HCT116 (cell line): ENCODE data around the gene HLA-DMA. TPM values are rescaled to one million over a fixed set of nuclear protein-coding genes. Genes with fewer than 3 reads are reported as not detected.

Experiments used
- ATAC-seq: fragments of 200-7000 bp; cut with Tn5 transposase; 2 replicates; pipeline ENCODE4 v1.9.1; 2020; ENCODE audit warnings: mild to moderate bottlenecking, moderate library complexity
- BruUV-seq: library from RNA; stranded (reverse); fragments of 400-500 nt; replicated peaks from 2 replicates; lab custom pipeline; 2021; lab: Mats Ljungman, UMichigan
- CTCF ChIA-PET: fragments of 300-600 bp; sonication (Branson Sonifier 250); formaldehyde crosslinking; loops from one replicate; lab custom pipeline; 2021; ENCODE audit warnings: antibody characterized with exemption; lab: Charles Lee
- POLR2A ChIA-PET: fragments of 300-600, 350-600 bp; sonication (Branson Sonifier 250); formaldehyde crosslinking; loops from one replicate; lab custom pipeline; 2021; ENCODE audit warnings: antibody characterized with exemption; lab: Charles Lee
- RAD21 ChIA-PET, 2 experiments: fragments of 300-600 bp; sonication (Branson Sonifier 250); formaldehyde crosslinking; loops; one replicate each; lab custom pipeline; 2023; ENCODE audit warnings: low total read pairs in 2 of 2; ENCODE audit not compliant: uncharacterized antibody in 2 of 2, unreplicated experiment in 2 of 2, low non-redundant PET in 1 of 2; lab: Charles Lee
- DNase-seq: peaks from one replicate; pipeline ENCODE4 v3.0.0-alpha.2; 2010; ENCODE audit warnings: low read depth, low spot score
- H2AFZ ChIP-seq: fragments of 200-600 bp; shearing (Covaris generic), sonication (generic); 2 replicates; pipeline ENCODE4 v1.6.1; 2017; ENCODE audit warnings: low read depth, mixed run types, mixed read lengths, antibody characterized with exemption, low read length; ENCODE audit not compliant: poor library complexity, severe bottlenecking
- H3K27ac ChIP-seq: 2 replicates; pipeline ENCODE4 v1.5.1; 2012; ENCODE audit warnings: low read depth, low read length
- H3K27me3 ChIP-seq: fragments of 200-600 bp; sonication (generic); 2 replicates; pipeline ENCODE4 v1.6.1; 2016; ENCODE audit warnings: mixed run types, low read length, mixed read lengths; ENCODE audit not compliant: insufficient read depth
- H3K36me3 ChIP-seq, 2 experiments: fragments of 200-500 bp in 1 of 2; fragments of 200-600 bp in 1 of 2; sonication (Bioruptor generic) in 1 of 2; sonication (generic) in 1 of 2; 2 replicates each; pipeline versions ENCODE4 v1.5.1 to v1.6.1; 2014 to 2016; ENCODE audit warnings: low read length in 2 of 2, inconsistent platforms in 1 of 2, mixed read lengths in 1 of 2, mixed run types in 1 of 2; ENCODE audit not compliant: insufficient read depth in 2 of 2, control insufficient read depth in 1 of 2
- H3K4me1 ChIP-seq, 2 experiments: fragments of 200-600 bp in 1 of 2; sonication (generic) in 1 of 2; 2 replicates each; pipeline versions ENCODE4 v1.5.1 to v1.6.1; 2012 to 2017; ENCODE audit warnings: low read length in 2 of 2, inconsistent platforms in 1 of 2, mild to moderate bottlenecking in 1 of 2, mixed read lengths in 1 of 2, mixed run types in 1 of 2, moderate library complexity in 1 of 2; ENCODE audit not compliant: insufficient read depth in 2 of 2, control insufficient read depth in 1 of 2
- H3K4me2 ChIP-seq: fragments of 200-600 bp; sonication (generic); 2 replicates; pipeline ENCODE4 v1.6.1; 2017; ENCODE audit warnings: mixed run types, low read length, mixed read lengths
- H3K4me3 ChIP-seq, 2 experiments: fragments of 200-600 bp in 1 of 2; sonication (generic) in 1 of 2; replicated peaks in 1 of 2; 2 replicates each; pipeline ENCODE4 v1.5.1; 2011 to 2016; ENCODE audit warnings: low read length in 2 of 2, control low read depth in 1 of 2, low read depth in 1 of 2, mild to moderate bottlenecking in 1 of 2, mixed read lengths in 1 of 2, mixed run types in 1 of 2
- H3K79me2 ChIP-seq: fragments of 200-600 bp; sonication (generic); 2 replicates; pipeline ENCODE4 v1.6.1; 2017; ENCODE audit warnings: mild to moderate bottlenecking, mixed run types, low read length, moderate library complexity, mixed read lengths; ENCODE audit not compliant: insufficient read depth
- H3K9ac ChIP-seq: fragments of 200-600 bp; sonication (generic); 2 replicates; pipeline ENCODE4 v1.6.1; 2016; ENCODE audit warnings: low read length, mixed read lengths
- H3K9me2 ChIP-seq: fragments of 200-600 bp; sonication (generic), shearing (Covaris generic); 2 replicates; pipeline ENCODE4 v1.6.1; 2017; ENCODE audit warnings: mixed run types, mild to moderate bottlenecking, moderate library complexity; ENCODE audit not compliant: insufficient read depth
- H3K9me3 ChIP-seq, 2 experiments: fragments of 200-500 bp in 1 of 2; fragments of 200-600 bp in 1 of 2; sonication (Bioruptor generic) in 1 of 2; sonication (generic) in 1 of 2; 2 replicates each; pipeline ENCODE4 v1.6.1; 2014 to 2017; ENCODE audit warnings: low read length in 2 of 2, mixed read lengths in 2 of 2, inconsistent platforms in 1 of 2, low read depth in 1 of 2, mild to moderate bottlenecking in 1 of 2, mixed run types in 1 of 2, moderate library complexity in 1 of 2; ENCODE audit not compliant: control insufficient read depth in 1 of 2, insufficient read depth in 1 of 2
- H4K20me1 ChIP-seq: fragments of 200-600 bp; sonication (generic), shearing (Covaris generic); 2 replicates; pipeline ENCODE4 v1.6.1; 2017; ENCODE audit warnings: mixed run types, mild to moderate bottlenecking, moderate library complexity; ENCODE audit not compliant: insufficient read depth
- CBX3 ChIP-seq: IDR thresholded peaks from 2 replicates; pipeline ENCODE4 v1.6.1; 2012; ENCODE audit warnings: low read depth
- EGR1 ChIP-seq: IDR thresholded peaks from 2 replicates; pipeline ENCODE4 v1.6.1; 2012; ENCODE audit warnings: low read depth
- ELF1 ChIP-seq: IDR thresholded peaks from 2 replicates; pipeline ENCODE4 v1.6.1; 2012; ENCODE audit warnings: low read depth, borderline replicate concordance
- EZH2 ChIP-seq: fragments of 200-600 bp; sonication (generic); IDR thresholded peaks from 2 replicates; pipeline ENCODE4 v1.6.1; 2017; ENCODE audit warnings: antibody characterized with exemption, mixed run types
- EZH2phosphoT487 ChIP-seq: fragments of 200-600 bp; IDR thresholded peaks from 2 replicates; pipeline ENCODE4 v1.6.1; 2018; ENCODE audit warnings: antibody characterized with exemption, borderline replicate concordance
- JUND ChIP-seq: IDR thresholded peaks from 2 replicates; pipeline ENCODE4 v1.6.1; 2012
- POLR2A ChIP-seq: IDR thresholded peaks from 2 replicates; pipeline ENCODE4 v1.7.0; 2011; ENCODE audit warnings: borderline replicate concordance; ENCODE audit not compliant: insufficient read depth, insufficient read length; ENCODE audit errors: extremely low read depth
- RAD21 ChIP-seq: IDR thresholded peaks from 2 replicates; pipeline ENCODE4 v1.6.1; 2012; ENCODE audit warnings: low read depth, mild to moderate bottlenecking
- SP1 ChIP-seq: IDR thresholded peaks from 2 replicates; pipeline ENCODE4 v1.6.1; 2012; ENCODE audit warnings: low read depth
- TCF7L2 ChIP-seq: IDR thresholded peaks from 2 replicates; pipeline ENCODE4 v1.7.0; 2011; ENCODE audit warnings: borderline replicate concordance, inconsistent platforms; ENCODE audit not compliant: insufficient read depth, insufficient read length; ENCODE audit errors: extremely low read depth
- YY1 ChIP-seq: IDR thresholded peaks from 2 replicates; pipeline ENCODE4 v1.6.1; 2011; ENCODE audit warnings: low read length, low read depth, moderate library complexity, mild to moderate bottlenecking; ENCODE audit not compliant: insufficient replicate concordance; ENCODE audit errors: extremely low read depth
- ZFX ChIP-seq: fragments of 450-650 bp; IDR thresholded peaks from 2 replicates; pipeline ENCODE4 v1.6.1; 2017
- intact Hi-C: fragments of 100-400 bp; cut with micrococcal nuclease; formaldehyde crosslinking; loops from 2 replicates; pipeline ENCODE4 v1.10.0; 2022
- total RNA-seq: library from RNA; stranded (reverse); gene quantifications from one replicate; pipeline ENCODE4 v1.2.1, GENCODE V29; 2021; ENCODE audit not compliant: unreplicated experiment
- TF ChIP-seq, protein P1 (sequence below): IDR thresholded peaks from 2 replicates; pipeline ENCODE4 v1.6.1; 2012; ENCODE audit warnings: low read depth
- TF ChIP-seq, protein P2 (sequence below): IDR thresholded peaks from 2 replicates; pipeline ENCODE4 v1.6.1; 2011; ENCODE audit warnings: mild to moderate bottlenecking, low read length, moderate library complexity; ENCODE audit not compliant: insufficient replicate concordance; ENCODE audit errors: extremely low read depth
- TF ChIP-seq, protein P3 (sequence below), 3 experiments: fragments of 200-600 bp in 1 of 3; sonication (generic) in 1 of 3; IDR thresholded peaks in 2 of 3; conservative IDR thresholded peaks in 1 of 3; 2 replicates each; pipeline ENCODE4 v1.5.1; 2012 to 2017; ENCODE audit warnings: low read depth in 2 of 3, low read length in 2 of 3, antibody characterized with exemption in 1 of 3, borderline replicate concordance in 1 of 3, control low read depth in 1 of 3, mild to moderate bottlenecking in 1 of 3, mixed read lengths in 1 of 3, mixed run types in 1 of 3, moderate library complexity in 1 of 3; ENCODE audit not compliant: insufficient read depth in 1 of 3

Gene HLA-DMA
- total RNA-seq, 1 experiment from 2014 or later = 12.1 TPM

DNA sequence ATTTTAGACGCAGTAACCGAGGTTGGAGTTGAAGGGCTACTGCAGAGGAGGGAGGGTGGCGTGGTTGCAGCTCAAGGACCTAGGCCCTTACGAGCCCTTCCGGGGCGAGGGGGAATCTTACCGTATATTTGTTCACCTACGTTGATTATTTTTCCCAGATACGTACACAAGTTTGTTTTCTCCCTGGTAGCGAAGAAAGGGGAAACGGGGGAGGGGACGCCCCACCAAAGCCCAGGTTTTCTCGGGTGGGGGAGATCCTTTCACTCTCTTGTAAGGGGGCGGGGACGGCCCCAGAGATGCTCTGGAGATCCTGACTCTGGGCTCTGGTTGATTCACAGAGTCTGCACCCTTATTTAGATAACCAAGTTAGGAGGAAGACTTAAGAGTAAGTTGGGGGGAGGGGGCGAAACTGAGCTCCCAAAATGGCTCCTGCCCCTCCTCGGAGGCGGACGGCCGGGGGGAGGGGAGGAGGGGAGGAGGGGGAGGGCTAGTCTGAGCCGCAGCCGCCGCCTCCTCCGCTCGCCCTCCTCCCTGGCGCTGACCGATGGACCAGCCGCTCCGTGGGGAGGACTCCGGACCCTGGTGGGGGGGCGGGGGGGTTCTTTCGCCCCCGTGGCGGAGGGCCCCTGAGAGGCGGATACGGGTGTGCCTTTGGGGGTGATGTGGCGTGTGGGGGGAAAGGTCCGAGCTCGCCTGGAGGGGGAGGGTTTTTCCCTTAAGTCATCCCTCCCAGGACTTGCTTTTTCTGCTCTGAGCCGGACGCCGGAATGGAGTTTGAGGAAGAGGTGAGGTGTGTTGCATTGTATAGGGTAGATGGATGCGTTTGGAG, 17.7 kb upstream of the HLA-DMA start (continued):
- TF ChIP-seq SP1 = no peak
- TF ChIP-seq RAD21 = no peak
- TF ChIP-seq, protein P1, sequence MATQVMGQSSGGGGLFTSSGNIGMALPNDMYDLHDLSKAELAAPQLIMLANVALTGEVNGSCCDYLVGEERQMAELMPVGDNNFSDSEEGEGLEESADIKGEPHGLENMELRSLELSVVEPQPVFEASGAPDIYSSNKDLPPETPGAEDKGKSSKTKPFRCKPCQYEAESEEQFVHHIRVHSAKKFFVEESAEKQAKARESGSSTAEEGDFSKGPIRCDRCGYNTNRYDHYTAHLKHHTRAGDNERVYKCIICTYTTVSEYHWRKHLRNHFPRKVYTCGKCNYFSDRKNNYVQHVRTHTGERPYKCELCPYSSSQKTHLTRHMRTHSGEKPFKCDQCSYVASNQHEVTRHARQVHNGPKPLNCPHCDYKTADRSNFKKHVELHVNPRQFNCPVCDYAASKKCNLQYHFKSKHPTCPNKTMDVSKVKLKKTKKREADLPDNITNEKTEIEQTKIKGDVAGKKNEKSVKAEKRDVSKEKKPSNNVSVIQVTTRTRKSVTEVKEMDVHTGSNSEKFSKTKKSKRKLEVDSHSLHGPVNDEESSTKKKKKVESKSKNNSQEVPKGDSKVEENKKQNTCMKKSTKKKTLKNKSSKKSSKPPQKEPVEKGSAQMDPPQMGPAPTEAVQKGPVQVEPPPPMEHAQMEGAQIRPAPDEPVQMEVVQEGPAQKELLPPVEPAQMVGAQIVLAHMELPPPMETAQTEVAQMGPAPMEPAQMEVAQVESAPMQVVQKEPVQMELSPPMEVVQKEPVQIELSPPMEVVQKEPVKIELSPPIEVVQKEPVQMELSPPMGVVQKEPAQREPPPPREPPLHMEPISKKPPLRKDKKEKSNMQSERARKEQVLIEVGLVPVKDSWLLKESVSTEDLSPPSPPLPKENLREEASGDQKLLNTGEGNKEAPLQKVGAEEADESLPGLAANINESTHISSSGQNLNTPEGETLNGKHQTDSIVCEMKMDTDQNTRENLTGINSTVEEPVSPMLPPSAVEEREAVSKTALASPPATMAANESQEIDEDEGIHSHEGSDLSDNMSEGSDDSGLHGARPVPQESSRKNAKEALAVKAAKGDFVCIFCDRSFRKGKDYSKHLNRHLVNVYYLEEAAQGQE = no peak

DNA sequence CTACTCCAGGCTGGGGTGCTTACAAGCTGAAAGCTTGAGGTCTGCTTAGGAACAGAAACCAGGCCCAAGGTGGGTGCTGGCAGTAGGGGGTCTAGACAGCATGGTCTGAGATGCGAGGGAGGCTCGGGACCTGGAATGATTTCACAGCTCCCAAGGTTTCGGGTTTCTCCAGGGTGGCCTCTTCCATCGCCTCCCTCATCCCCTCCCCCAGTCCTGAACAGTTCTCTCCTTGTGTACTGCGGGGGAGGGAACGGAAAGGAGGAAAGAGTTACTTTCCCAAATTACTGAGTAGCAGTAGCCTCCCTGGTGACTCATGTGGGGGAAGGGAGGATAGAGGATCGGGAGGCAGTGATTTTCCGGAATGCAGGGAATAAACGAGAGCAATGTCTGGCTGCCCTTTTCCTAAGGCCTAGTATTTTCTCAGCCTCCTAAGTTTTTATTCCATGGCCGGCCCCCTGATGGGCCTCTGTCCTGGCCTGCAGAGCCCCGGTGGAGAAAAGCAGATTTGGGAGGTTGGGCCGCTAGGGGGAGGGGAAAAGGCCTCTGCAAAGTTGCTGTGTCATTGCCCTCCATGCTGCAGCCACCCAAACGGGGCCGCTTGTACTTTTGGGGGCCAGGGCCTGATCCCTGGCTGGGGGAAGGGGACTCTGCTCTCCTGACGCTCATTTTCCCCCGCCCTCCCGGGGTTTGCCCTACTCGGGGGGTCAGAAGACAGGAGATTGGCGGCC, 17.0 kb upstream of the HLA-DMA start:
- POLR2A ChIA-PET = interaction anchor here (0.7 to 8.1 kb wide), 12 partner anchors 8 to 302 kb away, joined by 3 to 227 read pairs (median 9); partner anchors contain the start of genes HLA-DMA, HLA-DMB, RPS18 and VPS52
- TF ChIP-seq EGR1 (no peak), YY1 (peak; percentile 87), CBX3 (no peak), EZH2phosphoT487 (no peak), TCF7L2 (no peak), ZFX (peak; percentile 84), EZH2 (no peak), JUND (no peak), ELF1 (no peak), POLR2A (peak; percentile 32)
- TF ChIP-seq, protein P2, sequence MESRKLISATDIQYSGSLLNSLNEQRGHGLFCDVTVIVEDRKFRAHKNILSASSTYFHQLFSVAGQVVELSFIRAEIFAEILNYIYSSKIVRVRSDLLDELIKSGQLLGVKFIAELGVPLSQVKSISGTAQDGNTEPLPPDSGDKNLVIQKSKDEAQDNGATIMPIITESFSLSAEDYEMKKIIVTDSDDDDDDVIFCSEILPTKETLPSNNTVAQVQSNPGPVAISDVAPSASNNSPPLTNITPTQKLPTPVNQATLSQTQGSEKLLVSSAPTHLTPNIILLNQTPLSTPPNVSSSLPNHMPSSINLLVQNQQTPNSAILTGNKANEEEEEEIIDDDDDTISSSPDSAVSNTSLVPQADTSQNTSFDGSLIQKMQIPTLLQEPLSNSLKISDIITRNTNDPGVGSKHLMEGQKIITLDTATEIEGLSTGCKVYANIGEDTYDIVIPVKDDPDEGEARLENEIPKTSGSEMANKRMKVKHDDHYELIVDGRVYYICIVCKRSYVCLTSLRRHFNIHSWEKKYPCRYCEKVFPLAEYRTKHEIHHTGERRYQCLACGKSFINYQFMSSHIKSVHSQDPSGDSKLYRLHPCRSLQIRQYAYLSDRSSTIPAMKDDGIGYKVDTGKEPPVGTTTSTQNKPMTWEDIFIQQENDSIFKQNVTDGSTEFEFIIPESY = no peak
- TF ChIP-seq, protein P3, sequence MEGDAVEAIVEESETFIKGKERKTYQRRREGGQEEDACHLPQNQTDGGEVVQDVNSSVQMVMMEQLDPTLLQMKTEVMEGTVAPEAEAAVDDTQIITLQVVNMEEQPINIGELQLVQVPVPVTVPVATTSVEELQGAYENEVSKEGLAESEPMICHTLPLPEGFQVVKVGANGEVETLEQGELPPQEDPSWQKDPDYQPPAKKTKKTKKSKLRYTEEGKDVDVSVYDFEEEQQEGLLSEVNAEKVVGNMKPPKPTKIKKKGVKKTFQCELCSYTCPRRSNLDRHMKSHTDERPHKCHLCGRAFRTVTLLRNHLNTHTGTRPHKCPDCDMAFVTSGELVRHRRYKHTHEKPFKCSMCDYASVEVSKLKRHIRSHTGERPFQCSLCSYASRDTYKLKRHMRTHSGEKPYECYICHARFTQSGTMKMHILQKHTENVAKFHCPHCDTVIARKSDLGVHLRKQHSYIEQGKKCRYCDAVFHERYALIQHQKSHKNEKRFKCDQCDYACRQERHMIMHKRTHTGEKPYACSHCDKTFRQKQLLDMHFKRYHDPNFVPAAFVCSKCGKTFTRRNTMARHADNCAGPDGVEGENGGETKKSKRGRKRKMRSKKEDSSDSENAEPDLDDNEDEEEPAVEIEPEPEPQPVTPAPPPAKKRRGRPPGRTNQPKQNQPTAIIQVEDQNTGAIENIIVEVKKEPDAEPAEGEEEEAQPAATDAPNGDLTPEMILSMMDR (IDR thresholded peaks at IDR 0.05 in 2 of 3, conservative IDR thresholded peaks at IDR 0.05 in 1 of 3; ENCODE audit: borderline replicate concordance in 1 of 3, insufficient read depth in 1 of 3, low read depth in 2 of 3, low read length in 2 of 3) = peak in 2 of 3 experiments; percentile 12 to 27; a peak in 2 of 6 replicates

More for the DNA sequence above, 17.0 kb upstream of the HLA-DMA start:
- no peak overlapping the region for H2AFZ ChIP-seq
- no peaks in the 10 kb centered on the region for H3K9me2 ChIP-seq
- ATAC-seq (peak; percentile 8), DNase-seq (peak; percentile 82)
- no TSS peak for BruUV-seq
- H3K36me3 ChIP-seq = peaks cover 17 to 25% of the 10 kb centered on the region in 2 experiments
- peak overlapping the region; percentile 84 for H3K4me2 ChIP-seq
- intact Hi-C loops = loop anchor here (5.0 kb wide), 1 partner anchor 83 kb away; no protein-coding TSS in a partner anchor
- H4K20me1 ChIP-seq = peaks cover 24% of the 10 kb centered on the region; the same call in 1 of the 2 replicates
- H3K79me2 ChIP-seq = peaks cover 71% of the 10 kb centered on the region
- no peaks in the 10 kb centered on the region for H3K27me3 ChIP-seq
- peak overlapping the region; percentile 97 for H3K27ac ChIP-seq
- ChIA-PET RAD21 (no interaction called here), CTCF (interaction anchor here (2.4 to 7.8 kb wide), 5 partner anchors 14 to 132 kb away, joined by 13 to 73 read pairs (median 18); partner anchors contain the start of genes HLA-DMA and TAP2)
- H3K4me1 ChIP-seq = peaks cover 15 to 61% of the 10 kb centered on the region in 2 experiments
- H3K9ac ChIP-seq = peak overlapping the region; percentile 92
- peak overlapping the region; percentile 82 to 92 for H3K4me3 ChIP-seq
- H3K9me3 ChIP-seq = no peaks in the 10 kb centered on the region
